Natural killer cell (primary cell): ENCODE measurements around the gene CARD19. TPM values are rescaled to one million over a fixed set of nuclear protein-coding genes. Genes with fewer than 3 reads are reported as not detected.

Source experiments
- ATAC-seq, 3 donors: fragments of 150-1000 bp in 2 of 3; fragments of 200-7000 bp in 1 of 3; cut with Tn5 transposase; 1 replicate in 1 of 3; 2 replicates in 2 of 3; pipeline ENCODE4 v1.10.0; 2021; ENCODE audit warnings: mild to moderate bottlenecking in 2 of 3, moderate library complexity in 2 of 3
- DNase-seq, 2 donors: peaks; one replicate each; pipeline versions ENCODE4 v3.0.0 to v3.0.0-alpha.2; 2013 to 2021; ENCODE audit warnings: mixed read lengths in 1 of 2
- H3K27ac ChIP-seq: one replicate; pipeline ENCODE4 v1.5.1; 2013; ENCODE audit warnings: mild to moderate bottlenecking, low read length
- H3K27me3 ChIP-seq: one replicate; pipeline ENCODE4 v1.6.1; 2013; ENCODE audit warnings: low read length; ENCODE audit not compliant: control insufficient read depth, insufficient read depth
- H3K36me3 ChIP-seq: one replicate; pipeline ENCODE4 v1.6.1; 2013; ENCODE audit warnings: low read length; ENCODE audit not compliant: control insufficient read depth, insufficient read depth
- H3K4me1 ChIP-seq: one replicate; pipeline ENCODE4 v1.6.1; 2013; ENCODE audit warnings: low read length; ENCODE audit not compliant: control insufficient read depth, insufficient read depth
- H3K4me3 ChIP-seq: one replicate; pipeline ENCODE4 v1.5.1; 2013; ENCODE audit warnings: low read length
- H3K9me3 ChIP-seq: one replicate; pipeline ENCODE4 v1.6.1; 2013; ENCODE audit warnings: low read length; ENCODE audit not compliant: control insufficient read depth, insufficient read depth
- H3K27ac Mint-ChIP-seq, 2 donors: one replicate each; pipeline ENCODE4 v1.8.0; 2022; ENCODE audit warnings: mild to moderate bottlenecking in 2 of 2, mixed read lengths in 2 of 2, moderate library complexity in 1 of 2
- H3K27me3 Mint-ChIP-seq, 2 donors: one replicate each; pipeline ENCODE4 v1.8.0; 2022; ENCODE audit warnings: low read depth in 2 of 2, mixed read lengths in 2 of 2
- H3K36me3 Mint-ChIP-seq: one replicate; pipeline ENCODE4 v1.8.0; 2022; ENCODE audit warnings: mixed read lengths
- H3K4me1 Mint-ChIP-seq, 2 donors: one replicate each; pipeline ENCODE4 v1.8.0; 2022; ENCODE audit warnings: mixed read lengths in 2 of 2
- H3K4me3 Mint-ChIP-seq: one replicate; pipeline ENCODE4 v1.8.0; 2022; ENCODE audit warnings: mild to moderate bottlenecking, moderate library complexity, mixed read lengths
- H3K9me3 Mint-ChIP-seq, 2 donors: one replicate each; pipeline ENCODE4 v1.8.0; 2022; ENCODE audit warnings: mixed read lengths in 2 of 2
- WGBS: methylation state at CpG from one replicate; pipeline ENCODE4 v1.1.7; 2013; ENCODE audit warnings: missing lambda C conversion rate; ENCODE audit not compliant: insufficient coverage; 5-methylcytosine and 5-hydroxymethylcytosine counted together
- intact Hi-C: fragments of 100-400 bp; cut with micrococcal nuclease; formaldehyde crosslinking; loops from one replicate; pipeline ENCODE4 v1.14.2; 2022
- total RNA-seq, 4 donors: library from RNA; stranded (reverse); fragments of 120-200 nt in 1 of 4; gene quantifications; one replicate each; pipeline versions ENCODE4 v1.2.3 to v1.2.4, GENCODE V29; 2013 to 2022
- TF ChIP-seq, protein P1 (sequence below): fragments of 200-600 bp; IDR thresholded peaks from one replicate; pipeline ENCODE4 v1.8.0; 2022; ENCODE audit warnings: antibody characterized with exemption

Gene CARD19
- total RNA-seq, 3 donors from 2014 or later (not counting 1 experiment from before 2014, with no cell fraction given), result 30.7 to 49.1 (median 42.6) TPM

DNA sequence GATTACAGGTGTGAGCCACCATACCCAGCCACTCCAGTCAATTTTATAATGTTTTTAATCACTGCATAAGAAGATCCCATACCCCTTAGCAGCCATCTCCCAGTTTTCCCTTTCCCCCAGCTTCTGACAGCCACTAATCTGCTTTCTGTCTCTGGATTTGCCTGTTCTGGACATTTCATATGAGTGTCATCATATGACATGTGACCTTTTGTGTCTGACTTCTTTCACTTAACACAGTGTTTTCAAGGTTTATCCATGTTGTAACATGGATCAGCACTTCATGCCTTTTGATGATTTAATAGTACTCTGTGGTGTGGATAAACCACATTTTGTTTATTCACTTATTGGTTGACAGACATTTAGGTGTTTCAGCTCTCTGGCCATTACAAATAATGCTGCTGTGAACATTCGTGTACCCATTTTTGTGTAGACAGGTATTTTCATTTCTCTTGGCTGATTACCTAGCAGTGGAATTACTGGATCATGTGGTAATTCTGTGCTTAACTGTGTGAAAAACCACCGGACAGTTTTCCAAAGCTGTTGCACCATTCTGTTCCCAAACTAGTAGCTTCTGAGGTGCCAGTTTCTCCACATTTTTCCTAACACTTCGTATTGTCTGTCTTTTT, 28.9 kb upstream of the CARD19 start:
- Histone ChIP-seq H3K36me3 (peaks cover 2% of the 10 kb centered on the region), H3K4me3 (no peak overlapping the region), H3K4me1 (peaks cover 40% of the 10 kb centered on the region), H3K9me3 (no peaks in the 10 kb centered on the region), H3K27me3 (peaks cover 25% of the 10 kb centered on the region), H3K27ac (no peak overlapping the region)
- intact Hi-C loops, result loop anchor here (10.0 kb wide), 1 partner anchor 192 kb away; the partner anchor contains the start of gene ZNF484
- Mint-ChIP-seq H3K4me1 (peaks cover 26 to 34% of the 10 kb centered on the region in 2 donors), H3K27me3 (peaks cover 70 to 71% of the 10 kb centered on the region in 2 donors), H3K36me3 (no peaks in the 10 kb centered on the region), H3K27ac (no peak overlapping the region), H3K4me3 (no peak overlapping the region), H3K9me3 (no peaks in the 10 kb centered on the region)
- TF ChIP-seq, protein P1, sequence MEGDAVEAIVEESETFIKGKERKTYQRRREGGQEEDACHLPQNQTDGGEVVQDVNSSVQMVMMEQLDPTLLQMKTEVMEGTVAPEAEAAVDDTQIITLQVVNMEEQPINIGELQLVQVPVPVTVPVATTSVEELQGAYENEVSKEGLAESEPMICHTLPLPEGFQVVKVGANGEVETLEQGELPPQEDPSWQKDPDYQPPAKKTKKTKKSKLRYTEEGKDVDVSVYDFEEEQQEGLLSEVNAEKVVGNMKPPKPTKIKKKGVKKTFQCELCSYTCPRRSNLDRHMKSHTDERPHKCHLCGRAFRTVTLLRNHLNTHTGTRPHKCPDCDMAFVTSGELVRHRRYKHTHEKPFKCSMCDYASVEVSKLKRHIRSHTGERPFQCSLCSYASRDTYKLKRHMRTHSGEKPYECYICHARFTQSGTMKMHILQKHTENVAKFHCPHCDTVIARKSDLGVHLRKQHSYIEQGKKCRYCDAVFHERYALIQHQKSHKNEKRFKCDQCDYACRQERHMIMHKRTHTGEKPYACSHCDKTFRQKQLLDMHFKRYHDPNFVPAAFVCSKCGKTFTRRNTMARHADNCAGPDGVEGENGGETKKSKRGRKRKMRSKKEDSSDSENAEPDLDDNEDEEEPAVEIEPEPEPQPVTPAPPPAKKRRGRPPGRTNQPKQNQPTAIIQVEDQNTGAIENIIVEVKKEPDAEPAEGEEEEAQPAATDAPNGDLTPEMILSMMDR, result no peak
- WGBS, result 96% methylated on average over 3 of the region's 3 CpGs
- ATAC-seq (no peak), DNase-seq (no peak)

DNA sequence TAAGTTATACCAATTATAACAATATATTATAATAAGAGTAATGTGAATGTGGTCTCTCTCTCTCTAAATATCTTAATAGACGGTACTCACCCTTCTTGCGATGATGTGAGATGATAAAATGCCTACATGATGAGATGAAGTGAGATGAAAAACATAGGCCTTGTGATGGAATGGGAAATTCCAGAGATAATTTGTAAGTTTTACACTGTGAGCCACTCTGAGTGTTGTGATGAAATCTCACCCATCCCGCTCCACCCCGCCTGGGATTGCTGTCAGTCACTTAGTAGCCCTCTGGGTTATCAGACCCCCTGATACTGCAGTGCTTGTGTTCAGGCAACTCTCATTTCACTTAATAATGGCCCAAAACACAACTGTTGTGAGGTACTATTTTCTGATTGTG, 27.1 kb upstream of the CARD19 start:
- ATAC-seq, result no peak
- H3K9me3 ChIP-seq, result no peaks in the 10 kb centered on the region
- H3K27me3 Mint-ChIP-seq, result peaks cover 67 to 68% of the 10 kb centered on the region in 2 donors
- H3K4me3 ChIP-seq, result no peak overlapping the region
- H3K4me3 Mint-ChIP-seq, result no peak overlapping the region
- peaks cover 22 to 23% of the 10 kb centered on the region in 2 donors for H3K4me1 Mint-ChIP-seq
- H3K27me3 ChIP-seq, result peaks cover 15% of the 10 kb centered on the region
- H3K27ac Mint-ChIP-seq, result no peak overlapping the region
- H3K27ac ChIP-seq, result no peak overlapping the region
- peaks cover 21% of the 10 kb centered on the region for H3K4me1 ChIP-seq
- TF ChIP-seq, protein P1, result no peak
- no peaks in the 10 kb centered on the region for H3K36me3 Mint-ChIP-seq
- no peak for DNase-seq
- intact Hi-C loops, result loop anchor here (10.0 kb wide), 1 partner anchor 194 kb away; the partner anchor contains the start of gene ZNF484
- no peaks in the 10 kb centered on the region for H3K9me3 Mint-ChIP-seq
- 100% methylated on average over 2 of the region's 4 CpGs for WGBS
- H3K36me3 ChIP-seq, result peaks cover 2% of the 10 kb centered on the region

DNA sequence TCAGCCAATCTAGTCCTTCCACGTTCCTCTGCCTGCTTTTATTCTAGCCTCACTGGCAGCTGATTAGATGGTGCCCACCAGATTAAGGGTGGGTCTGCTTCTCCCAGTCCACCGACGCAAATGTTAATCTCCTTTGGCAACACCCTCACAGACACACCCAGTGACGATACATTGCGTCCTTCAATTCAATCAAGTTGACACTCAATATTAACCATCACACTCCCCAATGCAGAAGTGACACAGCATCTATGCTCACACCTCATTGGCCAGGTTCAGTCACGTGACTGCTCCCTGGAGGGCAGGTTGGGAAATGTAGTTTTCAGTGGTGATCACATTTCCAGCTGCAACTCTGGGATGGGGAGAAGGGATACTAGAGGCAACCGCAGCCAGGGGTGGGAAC, 24.6 kb upstream of the CARD19 start:
- Mint-ChIP-seq H3K36me3 (no peaks in the 10 kb centered on the region), H3K4me3 (no peak overlapping the region), H3K27me3 (peaks cover 57 to 59% of the 10 kb centered on the region in 2 donors), H3K9me3 (no peaks in the 10 kb centered on the region), H3K4me1 (peaks cover 0 to 6% of the 10 kb centered on the region in 2 donors), H3K27ac (no peak overlapping the region)
- no peaks in the 10 kb centered on the region for H3K4me1 ChIP-seq
- ATAC-seq (no peak), DNase-seq (peak in 1 of 2 donors; percentile 51)
- intact Hi-C loops, result no loop called here
- peaks cover 2% of the 10 kb centered on the region for H3K36me3 ChIP-seq
- WGBS, result 98% methylated on average over 7 of the region's 7 CpGs
- H3K9me3 ChIP-seq, result no peaks in the 10 kb centered on the region
- TF ChIP-seq, protein P1, result no peak
- H3K27me3 ChIP-seq, result peaks cover 11% of the 10 kb centered on the region
- no peak overlapping the region for H3K27ac ChIP-seq
- H3K4me3 ChIP-seq, result no peak overlapping the region

DNA sequence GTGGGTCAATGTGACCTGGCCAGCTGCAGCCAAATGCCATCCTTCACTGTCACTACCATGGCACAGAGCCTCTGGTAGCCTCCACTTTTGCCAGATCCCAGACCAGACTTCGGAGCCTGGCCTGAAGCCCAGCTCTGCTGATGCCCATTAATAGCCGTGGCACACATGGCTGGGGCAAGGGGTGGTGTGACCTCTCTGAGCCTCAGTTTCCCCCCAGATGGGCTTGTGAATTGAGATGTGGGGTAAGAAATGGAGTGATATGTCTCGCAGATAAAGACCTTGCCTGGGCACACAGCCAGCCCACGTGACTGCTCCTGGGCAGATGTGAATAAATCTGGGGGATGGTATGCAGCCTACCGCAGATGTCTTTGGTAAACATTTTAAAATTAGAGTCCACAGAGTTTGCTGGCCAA, 23.6 kb upstream of the CARD19 start:
- peaks cover 11% of the 10 kb centered on the region for H3K27me3 ChIP-seq
- no peaks in the 10 kb centered on the region for H3K4me1 ChIP-seq
- H3K36me3 ChIP-seq, result peaks cover 2% of the 10 kb centered on the region
- no peaks in the 10 kb centered on the region for H3K9me3 Mint-ChIP-seq
- intact Hi-C loops, result no loop called here
- WGBS, result 64% methylated on average over 5 of the region's 5 CpGs
- H3K4me1 Mint-ChIP-seq, result peaks cover 0 to 1% of the 10 kb centered on the region in 2 donors
- peaks cover 59 to 60% of the 10 kb centered on the region in 2 donors for H3K27me3 Mint-ChIP-seq
- H3K9me3 ChIP-seq, result no peaks in the 10 kb centered on the region
- no peaks in the 10 kb centered on the region for H3K36me3 Mint-ChIP-seq
- ATAC-seq (no peak), DNase-seq (no peak)
- H3K27ac ChIP-seq, result no peak overlapping the region
- H3K27ac Mint-ChIP-seq, result no peak overlapping the region
- no peak overlapping the region for H3K4me3 Mint-ChIP-seq
- TF ChIP-seq, protein P1, result no peak
- H3K4me3 ChIP-seq, result no peak overlapping the region
